Esophagus (tissue), 2 donors: Measurements from ENCODE around the gene IRF3. TPM values are rescaled to one million over a fixed set of nuclear protein-coding genes. Genes with fewer than 3 reads are reported as not detected.

Experiments
- H3K27ac ChIP-seq, 2 donors: one replicate each; pipeline ENCODE4 v1.5.1; 2013; ENCODE audit warnings: low read depth in 2 of 2, mild to moderate bottlenecking in 2 of 2, inconsistent platforms in 1 of 2, low read length in 1 of 2, moderate library complexity in 1 of 2
- H3K27me3 ChIP-seq, 2 donors: one replicate each; pipeline ENCODE4 v1.6.1; 2013; ENCODE audit warnings: low read length in 2 of 2, control low read depth in 1 of 2, mild to moderate bottlenecking in 1 of 2; ENCODE audit not compliant: insufficient read depth in 2 of 2, control insufficient read depth in 1 of 2
- H3K36me3 ChIP-seq, 2 donors: one replicate each; pipeline ENCODE4 v1.6.1; 2013; ENCODE audit warnings: low read length in 1 of 2; ENCODE audit not compliant: control insufficient read depth in 2 of 2, insufficient read depth in 2 of 2
- H3K4me1 ChIP-seq, 2 donors: one replicate each; pipeline ENCODE4 v1.6.1; 2013; ENCODE audit warnings: low read length in 1 of 2; ENCODE audit not compliant: control insufficient read depth in 2 of 2, insufficient read depth in 2 of 2
- H3K4me3 ChIP-seq, 2 donors: one replicate each; pipeline ENCODE4 v1.5.1; 2013; ENCODE audit warnings: low read length in 2 of 2, mild to moderate bottlenecking in 2 of 2, low read depth in 1 of 2, moderate library complexity in 1 of 2
- H3K9me3 ChIP-seq, 2 donors: one replicate each; pipeline ENCODE4 v1.6.1; 2013; ENCODE audit warnings: mild to moderate bottlenecking in 2 of 2, low read depth in 1 of 2, low read length in 1 of 2, moderate library complexity in 1 of 2; ENCODE audit not compliant: control insufficient read depth in 2 of 2, insufficient read depth in 1 of 2
- WGBS, 2 donors: extraction: QIAGEN DNeasy Blood & Tissue Kit; methylation state at CpG; one replicate each; pipeline ENCODE4 v1.1.7; 2013; 5-methylcytosine and 5-hydroxymethylcytosine counted together
- polyA plus RNA-seq, 2 donors: library from polyadenylated mRNA; stranded (reverse); fragments of 200-250 nt; gene quantifications; one replicate each; pipeline ENCODE4 v1.2.3, GENCODE V29; 2013
- donor health status: healthy with polysubstance abuse.
- donor health status: Bipolar disorder and iron deficiency.

IRF3 gene
- polyA plus RNA-seq, 2 donors: 49.2 to 75.0 TPM

DNA sequence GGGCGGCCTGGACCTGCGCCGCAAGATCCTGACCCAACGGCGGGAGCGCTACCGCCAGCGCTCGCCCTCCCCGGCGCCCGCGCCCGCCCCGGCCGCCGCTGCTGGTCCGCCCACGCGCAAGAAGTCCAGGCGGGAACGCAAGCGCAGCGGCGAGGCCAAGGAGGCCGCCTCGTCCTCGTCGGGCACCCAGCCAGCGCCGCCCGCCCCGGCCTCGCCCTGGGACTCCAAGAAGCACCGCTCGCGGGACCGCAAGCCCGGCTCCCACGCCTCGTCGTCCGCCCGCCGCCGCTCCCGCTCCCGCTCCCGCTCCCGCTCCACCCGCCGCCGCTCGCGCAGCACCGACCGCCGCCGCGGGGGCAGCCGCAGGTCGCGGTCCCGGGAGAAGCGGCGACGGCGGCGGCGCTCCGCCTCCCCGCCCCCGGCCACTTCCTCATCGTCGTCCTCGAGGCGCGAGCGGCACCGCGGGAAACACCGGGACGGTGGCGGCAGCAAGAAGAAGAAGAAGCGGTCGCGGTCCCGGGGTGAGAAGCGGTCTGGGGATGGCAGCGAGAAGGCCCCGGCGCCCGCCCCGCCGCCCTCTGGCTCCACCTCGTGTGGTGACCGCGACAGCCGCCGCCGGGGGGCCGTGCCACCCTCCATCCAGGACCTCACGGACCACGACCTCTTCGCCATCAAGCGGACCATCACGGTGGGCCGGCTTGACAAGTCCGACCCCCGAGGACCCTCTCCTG lies 13.7 kb downstream of the IRF3 start:
- Histone ChIP-seq H3K36me3 (peaks cover 38 to 68% of the 10 kb centered on the region in 2 donors), H3K4me3 (no peak overlapping the region), H3K27me3 (no peaks in the 10 kb centered on the region), H3K4me1 (no peaks in the 10 kb centered on the region), H3K9me3 (no peaks in the 10 kb centered on the region), H3K27ac (no peak overlapping the region)
- WGBS, 2 donors: 97% methylated on average over 99 to 110 of the region's 110 CpGs

DNA sequence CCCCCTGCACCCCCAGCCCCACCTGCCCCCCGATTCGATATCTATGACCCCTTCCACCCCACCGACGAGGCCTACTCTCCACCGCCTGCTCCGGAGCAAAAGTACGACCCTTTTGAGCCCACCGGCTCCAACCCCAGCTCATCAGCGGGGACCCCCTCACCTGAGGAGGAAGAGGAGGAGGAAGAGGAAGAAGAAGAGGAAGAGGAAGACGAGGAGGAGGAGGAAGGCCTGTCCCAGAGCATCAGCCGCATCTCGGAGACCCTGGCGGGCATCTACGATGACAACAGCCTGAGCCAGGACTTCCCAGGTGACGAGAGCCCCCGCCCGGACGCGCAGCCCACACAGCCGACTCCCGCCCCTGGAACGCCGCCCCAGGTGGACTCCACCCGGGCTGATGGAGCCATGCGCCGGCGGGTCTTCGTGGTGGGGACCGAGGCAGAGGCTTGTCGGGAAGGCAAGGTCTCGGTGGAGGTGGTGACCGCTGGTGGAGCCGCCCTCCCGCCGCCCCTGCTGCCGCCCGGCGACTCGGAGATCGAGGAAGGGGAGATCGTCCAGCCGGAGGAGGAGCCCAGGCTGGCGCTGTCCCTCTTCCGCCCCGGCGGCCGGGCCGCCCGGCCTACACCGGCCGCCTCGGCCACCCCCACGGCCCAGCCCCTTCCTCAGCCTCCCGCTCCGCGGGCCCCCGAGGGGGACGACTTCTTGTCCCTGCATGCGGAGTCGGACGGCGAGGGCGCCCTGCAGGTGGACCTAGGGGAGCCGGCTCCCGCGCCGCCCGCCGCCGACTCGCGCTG lies 14.4 kb downstream of the IRF3 start:
- Histone ChIP-seq H3K9me3 (no peaks in the 10 kb centered on the region), H3K27me3 (no peaks in the 10 kb centered on the region), H3K4me3 (no peak overlapping the region), H3K4me1 (no peaks in the 10 kb centered on the region), H3K27ac (no peak overlapping the region), H3K36me3 (peaks cover 36 to 70% of the 10 kb centered on the region in 2 donors)
- 95 to 96% methylated on average over 65 to 72 of the region's 72 CpGs for WGBS, 2 donors

DNA sequence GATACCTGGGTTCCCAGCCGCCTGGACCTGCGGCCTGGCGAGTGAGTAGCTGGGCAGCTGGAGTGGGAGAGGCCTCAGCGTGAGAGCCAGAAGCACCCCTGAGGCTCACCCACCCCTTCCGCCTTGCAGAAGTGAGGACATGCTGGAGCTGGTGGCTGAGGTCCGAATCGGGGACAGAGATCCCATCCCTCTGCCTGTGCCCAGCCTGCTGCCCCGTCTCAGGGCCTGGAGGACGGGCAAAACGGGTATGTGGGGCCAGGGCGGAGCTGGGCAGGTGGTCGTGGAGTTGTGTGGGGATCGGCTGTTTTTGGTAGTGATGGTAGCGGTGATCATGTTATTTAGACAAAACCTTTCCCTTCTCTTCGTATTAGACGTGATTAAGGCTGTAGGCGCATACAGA lies 19.1 kb downstream of the IRF3 start:
- H3K4me1 ChIP-seq: no peaks in the 10 kb centered on the region
- H3K27me3 ChIP-seq: no peaks in the 10 kb centered on the region
- WGBS, 2 donors: 92 to 93% methylated on average over 17 of the region's 17 CpGs
- H3K9me3 ChIP-seq: no peaks in the 10 kb centered on the region
- H3K4me3 ChIP-seq: no peak overlapping the region
- no peak overlapping the region for H3K27ac ChIP-seq
- H3K36me3 ChIP-seq: peaks cover 6 to 35% of the 10 kb centered on the region in 2 donors

DNA sequence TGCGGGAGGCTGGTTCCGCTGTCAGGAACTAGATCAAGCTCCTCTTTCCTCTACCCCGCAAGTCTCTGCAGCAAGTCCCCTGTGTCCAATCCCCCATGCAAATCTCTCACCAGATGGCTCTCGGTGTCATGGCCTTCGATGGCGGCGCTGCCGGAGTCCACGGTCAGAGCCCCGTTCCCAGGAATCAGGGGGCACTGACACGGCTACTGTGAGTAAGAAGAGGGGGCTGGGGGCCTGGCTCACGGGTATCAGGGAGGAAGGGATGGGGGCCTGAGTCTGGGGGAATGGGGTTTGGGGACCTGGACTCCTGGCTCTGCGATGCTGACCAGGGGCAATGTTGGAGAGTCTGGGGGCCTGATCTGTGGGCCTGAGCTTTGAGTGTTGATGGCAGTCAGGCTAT lies 19.7 kb downstream of the IRF3 start:
- peaks cover 0 to under 1% of the 10 kb centered on the region in 2 donors for H3K4me1 ChIP-seq
- peaks cover 4 to 29% of the 10 kb centered on the region in 2 donors for H3K36me3 ChIP-seq
- H3K27me3 ChIP-seq: no peaks in the 10 kb centered on the region
- no peaks in the 10 kb centered on the region for H3K9me3 ChIP-seq
- H3K27ac ChIP-seq: no peak overlapping the region
- 93% methylated on average over 13 of the region's 13 CpGs for WGBS, 2 donors
- no peak overlapping the region for H3K4me3 ChIP-seq

DNA sequence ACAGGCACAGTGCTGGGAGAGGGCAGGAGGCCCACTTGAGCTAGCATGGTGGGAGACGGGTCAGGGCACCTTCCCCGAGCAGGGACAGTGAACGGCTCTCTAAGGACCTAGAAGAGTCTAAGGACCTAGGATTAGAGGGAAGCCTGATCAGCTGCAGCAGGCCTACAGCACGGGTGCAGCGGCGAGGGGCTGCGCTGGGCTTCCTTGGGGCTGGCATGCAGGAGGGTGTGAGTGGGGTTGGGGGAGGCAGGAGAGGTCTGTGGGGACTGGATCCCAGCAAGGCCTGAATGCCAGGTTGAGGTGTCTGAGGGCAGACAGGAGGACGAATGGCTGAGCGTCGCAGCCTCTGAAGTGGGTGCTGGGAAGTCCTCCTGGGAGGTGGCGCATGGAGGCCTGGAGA lies 20.1 kb downstream of the IRF3 start:
- 86 to 91% methylated on average over 11 of the region's 11 CpGs for WGBS, 2 donors
- Histone ChIP-seq H3K27me3 (no peaks in the 10 kb centered on the region), H3K27ac (no peak overlapping the region), H3K4me3 (no peak overlapping the region), H3K9me3 (no peaks in the 10 kb centered on the region), H3K4me1 (peaks cover 0 to 2% of the 10 kb centered on the region in 2 donors), H3K36me3 (peaks cover 4 to 29% of the 10 kb centered on the region in 2 donors)

DNA sequence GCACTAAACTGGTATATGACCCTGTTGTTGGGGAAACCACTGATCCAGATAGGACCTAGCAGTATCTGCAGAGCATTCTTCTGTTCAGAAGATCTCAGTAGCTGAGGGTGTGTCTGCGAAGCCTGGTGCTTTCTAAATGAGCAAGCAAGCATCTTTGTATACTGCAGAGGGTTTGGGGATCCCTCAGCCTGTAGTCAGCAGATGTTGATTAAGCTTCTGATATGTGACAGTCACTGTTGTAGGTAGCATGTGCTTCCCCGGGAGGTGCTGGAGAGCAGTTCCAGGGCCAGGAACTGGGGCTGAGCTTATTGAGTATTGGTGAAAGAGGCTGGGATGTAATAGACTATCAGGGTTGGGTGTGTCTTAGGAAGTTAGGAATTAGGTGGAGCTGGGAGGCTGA lies 22.2 kb downstream of the IRF3 start:
- Histone ChIP-seq H3K4me1 (peaks cover 0 to 2% of the 10 kb centered on the region in 2 donors), H3K36me3 (peaks cover 4 to 18% of the 10 kb centered on the region in 2 donors), H3K9me3 (no peaks in the 10 kb centered on the region), H3K27ac (peak overlapping the region in 1 of 2 donors; percentile 0), H3K27me3 (no peaks in the 10 kb centered on the region), H3K4me3 (no peak overlapping the region)
- WGBS, 2 donors: 61 to 68% methylated on average over 2 of the region's 2 CpGs

DNA sequence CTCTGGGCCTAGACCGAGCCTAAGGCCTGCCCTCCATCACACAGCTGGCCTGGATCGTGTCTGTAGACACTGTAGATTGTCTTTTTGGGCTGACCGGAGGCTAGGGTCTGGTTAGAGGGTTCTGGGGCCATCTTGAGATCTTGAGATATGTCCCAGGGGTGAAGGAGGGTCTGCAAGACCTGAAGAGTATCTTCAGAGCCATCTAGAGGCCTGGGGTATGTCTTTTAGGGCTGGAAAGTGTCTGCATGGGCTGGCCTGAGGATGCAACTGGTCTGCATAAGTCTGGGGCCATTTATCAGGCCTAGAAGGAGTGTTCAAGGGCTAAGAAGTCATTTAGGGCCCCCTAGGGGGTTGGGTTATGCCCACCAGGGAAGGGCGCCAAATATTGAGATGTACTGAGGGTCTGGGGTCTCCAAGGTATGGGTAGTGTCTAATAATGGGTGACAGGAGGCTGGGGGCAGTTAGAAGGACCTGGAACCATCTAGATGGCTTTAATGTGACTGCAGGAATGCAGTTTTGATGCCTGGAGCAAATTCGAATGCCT lies 23.1 kb downstream of the IRF3 start:
- WGBS, 2 donors: 4 to 6% methylated on average over 5 of the region's 5 CpGs
- Histone ChIP-seq H3K4me1 (peaks cover 0 to 2% of the 10 kb centered on the region in 2 donors), H3K27me3 (no peaks in the 10 kb centered on the region), H3K36me3 (peaks cover 4 to 18% of the 10 kb centered on the region in 2 donors), H3K27ac (peak overlapping the region; percentile 93 to 95), H3K9me3 (no peaks in the 10 kb centered on the region), H3K4me3 (peak overlapping the region; percentile 89 to 95)

DNA sequence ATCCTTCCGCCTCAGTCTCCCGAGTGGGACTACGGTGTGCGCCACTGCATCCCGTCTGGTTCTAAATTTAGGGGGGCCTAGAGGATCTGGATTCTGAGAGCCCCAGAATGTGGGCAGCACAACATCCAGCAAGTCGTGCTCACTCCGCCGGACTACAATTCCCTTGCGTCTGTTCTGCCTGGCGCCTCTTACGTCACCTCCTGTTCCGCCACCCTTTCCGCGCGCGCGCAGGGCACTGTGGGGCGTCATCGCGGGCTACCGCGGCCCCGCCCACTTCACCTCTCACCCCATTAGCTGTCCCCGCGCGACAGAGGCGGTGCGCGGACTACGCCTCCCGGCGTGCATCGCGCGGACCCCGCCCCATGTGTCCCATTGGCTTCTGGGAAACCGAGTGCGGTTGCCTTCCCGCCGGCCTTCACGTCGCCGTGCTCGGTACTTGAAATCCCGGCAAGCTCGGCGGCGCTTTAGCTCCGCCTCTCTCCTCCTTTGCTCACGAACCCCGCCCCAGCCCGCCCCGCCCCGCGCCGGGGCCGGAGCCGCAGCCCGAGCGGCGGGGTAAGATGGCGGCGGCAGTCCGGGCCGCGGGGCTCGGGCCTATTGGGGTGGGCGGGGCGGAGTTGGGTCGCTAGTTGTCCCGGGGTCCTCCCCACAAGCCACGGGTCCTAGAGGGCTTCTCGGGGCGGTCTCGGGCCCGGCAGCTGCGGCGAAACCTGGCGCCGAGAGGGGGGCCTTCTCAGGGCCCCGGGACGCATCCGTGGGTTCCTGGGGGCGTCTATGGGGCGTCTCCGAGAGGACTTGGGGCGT lies 23.8 kb downstream of the IRF3 start, which contains the start of gene SCAF1:
Gene SCAF1 (plus strand): TSS at position 522 of the 804 bp plus-strand sequence. CDS start 2,818 bp downstream, outside the sequence.
- peak within 1 kb of the TSS; percentile 95 to 99 for H3K27ac ChIP-seq
- H3K4me1 ChIP-seq: peaks cover under 1 to 2% of the 10 kb centered on the region in 2 donors
- H3K4me3 ChIP-seq: peak within 1 kb of the TSS; percentile 89 to 95
- no peaks in the 10 kb centered on the region for H3K27me3 ChIP-seq
- 0 to 1% methylated on average over 85 to 87 of the region's 87 CpGs for WGBS, 2 donors
- no peaks in the 10 kb centered on the region for H3K9me3 ChIP-seq
- H3K36me3 ChIP-seq: peaks cover 0 to 12% of the 10 kb centered on the region in 2 donors
